Small intestine (tissue), 7 donors: ENCODE data around the gene THSD4. TPM values are rescaled to one million over a fixed set of nuclear protein-coding genes. Genes with fewer than 3 reads are reported as not detected.
A peak's percentile ranks its signal among the peaks of the same experiment; 100 is the strongest.

Experiments used
- DNase-seq, 2 donors: peaks; one replicate each; pipeline versions ENCODE4 v3.0.0 to v3.0.0-alpha.2; 2013
- FAIRE-seq: peaks from 2 replicates; lab custom pipeline; 2012; peaks lifted over from hg19 to GRCh38; lab: Jason Lieb, UNC
- H3K27ac ChIP-seq, 3 donors: one replicate each; pipeline ENCODE4 v1.5.1; 2013; ENCODE audit warnings: low read length in 2 of 3, mild to moderate bottlenecking in 2 of 3, control low read depth in 1 of 3, inconsistent platforms in 1 of 3, low read depth in 1 of 3, moderate library complexity in 1 of 3
- H3K27me3 ChIP-seq, 3 donors: one replicate each; pipeline ENCODE4 v1.6.1; 2013; ENCODE audit warnings: low read length in 3 of 3, inconsistent platforms in 1 of 3; ENCODE audit not compliant: control insufficient read depth in 3 of 3, insufficient read depth in 3 of 3
- H3K36me3 ChIP-seq, 3 donors: one replicate each; pipeline ENCODE4 v1.6.1; 2013; ENCODE audit warnings: low read length in 3 of 3, inconsistent platforms in 1 of 3, low read depth in 1 of 3, mild to moderate bottlenecking in 1 of 3, moderate library complexity in 1 of 3; ENCODE audit not compliant: control insufficient read depth in 3 of 3, insufficient read depth in 2 of 3
- H3K4me1 ChIP-seq, 3 donors: one replicate each; pipeline ENCODE4 v1.6.1; 2013; ENCODE audit warnings: low read length in 2 of 3, inconsistent platforms in 1 of 3, low read depth in 1 of 3, mild to moderate bottlenecking in 1 of 3, moderate library complexity in 1 of 3; ENCODE audit not compliant: control insufficient read depth in 3 of 3, insufficient read depth in 2 of 3
- H3K4me3 ChIP-seq, 3 donors: one replicate each; pipeline ENCODE4 v1.5.1; 2013; ENCODE audit warnings: low read length in 3 of 3, control low read depth in 1 of 3, inconsistent platforms in 1 of 3, low read depth in 1 of 3, mild to moderate bottlenecking in 1 of 3, moderate library complexity in 1 of 3
- H3K9me3 ChIP-seq, 2 donors: one replicate each; pipeline ENCODE4 v1.6.1; 2013; ENCODE audit warnings: low read depth in 1 of 2, low read length in 1 of 2; ENCODE audit not compliant: control insufficient read depth in 2 of 2, insufficient read depth in 1 of 2
- WGBS, 3 donors: extraction: QIAGEN DNeasy Blood & Tissue Kit; methylation state at CpG; one replicate each; pipeline ENCODE4 v1.1.7; 2013; 5-methylcytosine and 5-hydroxymethylcytosine counted together
- polyA plus RNA-seq, 4 donors: library from polyadenylated mRNA; stranded (reverse) in 3 of 4; unstranded in 1 of 4; fragments of 200-250 nt in 3 of 4; fragments of 120-200 nt in 1 of 4; gene quantifications; one replicate each; pipeline versions ENCODE4 v1.2.1 to v1.2.3, GENCODE V29; 2013
- donor health status: healthy with polysubstance abuse.
- donor health status: control.
- donor health status: control.
- donor health status: Bipolar disorder and iron deficiency.
- donor health status: healthy.

Gene THSD4
- polyA plus RNA-seq, 4 donors, result 3.6 to 14.4 (median 9.7) TPM

- Histone ChIP-seq H3K9me3 (peaks cover 0 to 4% of the 10 kb centered on the region in 2 donors), H3K27ac (no peak overlapping the region), H3K4me1 (peaks cover 0 to 7% (median 4%) of the 10 kb centered on the region in 3 donors), H3K4me3 (no peak overlapping the region), H3K36me3 (no peaks in the 10 kb centered on the region), H3K27me3 (no peaks in the 10 kb centered on the region)
- DNase-seq (no peak), FAIRE-seq (no peak)
- 84 to 87% (median 87%) methylated on average over 4 of the region's 4 CpGs for WGBS, 3 donors
Measured at GRCh38 chr15:71508081-71508682, 392.9 kb downstream of the THSD4 start.

- Histone ChIP-seq H3K27me3 (no peaks in the 10 kb centered on the region), H3K4me3 (no peak overlapping the region), H3K36me3 (no peaks in the 10 kb centered on the region), H3K27ac (no peak overlapping the region), H3K4me1 (peaks cover 0 to 7% (median 4%) of the 10 kb centered on the region in 3 donors), H3K9me3 (peaks cover 0 to 4% of the 10 kb centered on the region in 2 donors)
- DNase-seq, result peak in 1 of 2 donors; percentile 29
- no peak for FAIRE-seq
- WGBS, 3 donors, result 44 to 65% (median 52%) methylated on average over 1 of the region's 1 CpG
Measured at GRCh38 chr15:71509139-71509538, 393.9 kb downstream of the THSD4 start.

GRCh38 chr15:71510763-71511162 is 395.5 kb downstream of the THSD4 start:
- whole genome bisulfite sequencing, 3 donors, result 81 to 90% (median 87%) methylated on average over 6 of the region's 6 CpGs
- peaks cover 0 to 4% of the 10 kb centered on the region in 2 donors for H3K9me3 ChIP-seq
- DNase-seq (no peak), FAIRE-seq (no peak)
- H3K4me1 ChIP-seq, result peaks cover 0 to 16% (median 4%) of the 10 kb centered on the region in 3 donors
- no peak overlapping the region for H3K4me3 ChIP-seq
- no peaks in the 10 kb centered on the region for H3K27me3 ChIP-seq
- H3K36me3 ChIP-seq, result no peaks in the 10 kb centered on the region
- no peak overlapping the region for H3K27ac ChIP-seq

- 52 to 59% (median 55%) methylated on average over 15 of the region's 15 CpGs for WGBS, 3 donors
- no peak for FAIRE-seq
Measured at GRCh38 chr15:71511796-71512681, 396.8 kb downstream of the THSD4 start.

GRCh38 chr15:71512682-71513006 is 397.4 kb downstream of the THSD4 start:
- Histone ChIP-seq H3K4me3 (no peak overlapping the region), H3K27ac (no peak overlapping the region), H3K36me3 (no peaks in the 10 kb centered on the region), H3K27me3 (no peaks in the 10 kb centered on the region), H3K9me3 (no peaks in the 10 kb centered on the region), H3K4me1 (peaks cover 0 to 20% (median 4%) of the 10 kb centered on the region in 3 donors)
- 70 to 93% (median 75%) methylated on average over 3 of the region's 3 CpGs for WGBS, 3 donors
- no peak for FAIRE-seq
- DNase-seq, result no peak

More at GRCh38 chr15:71511796-71512681, 396.8 kb downstream of the THSD4 start:
- no peak overlapping the region for H3K27ac ChIP-seq
- H3K4me1 ChIP-seq, result peaks cover 0 to 20% (median 4%) of the 10 kb centered on the region in 3 donors
- H3K27me3 ChIP-seq, result no peaks in the 10 kb centered on the region
- no peaks in the 10 kb centered on the region for H3K9me3 ChIP-seq
- H3K36me3 ChIP-seq, result no peaks in the 10 kb centered on the region
- peak in 1 of 2 donors; percentile 37 for DNase-seq
- no peak overlapping the region for H3K4me3 ChIP-seq

- DNase-seq (peak; percentile 31 to 74), FAIRE-seq (no peak)
- Histone ChIP-seq H3K27me3 (no peaks in the 10 kb centered on the region), H3K27ac (peak overlapping the region in 1 of 3 donors; percentile 16), H3K36me3 (no peaks in the 10 kb centered on the region), H3K9me3 (no peaks in the 10 kb centered on the region), H3K4me1 (peaks cover 0 to 20% (median 4%) of the 10 kb centered on the region in 3 donors), H3K4me3 (no peak overlapping the region)
- WGBS, 3 donors, result 18 to 55% (median 36%) methylated on average over 10 of the region's 10 CpGs
Measured at GRCh38 chr15:71515375-71516186, 400.3 kb downstream of the THSD4 start.

GRCh38 chr15:71517751-71518150 is 402.5 kb downstream of the THSD4 start:
- H3K36me3 ChIP-seq, result no peaks in the 10 kb centered on the region
- H3K27ac ChIP-seq, result no peak overlapping the region
- FAIRE-seq, result no peak
- DNase-seq, result no peak
- H3K9me3 ChIP-seq, result no peaks in the 10 kb centered on the region
- no peaks in the 10 kb centered on the region for H3K27me3 ChIP-seq
- no peak overlapping the region for H3K4me3 ChIP-seq
- peaks cover 0 to 14% (median 0%) of the 10 kb centered on the region in 3 donors for H3K4me1 ChIP-seq

GRCh38 chr15:71518661-71519060 is 403.4 kb downstream of the THSD4 start:
- WGBS, 3 donors, result 86 to 91% (median 89%) methylated on average over 2 of the region's 2 CpGs
- no peak for DNase-seq
- no peak for FAIRE-seq
- Histone ChIP-seq H3K27me3 (no peaks in the 10 kb centered on the region), H3K4me3 (no peak overlapping the region), H3K27ac (no peak overlapping the region), H3K9me3 (no peaks in the 10 kb centered on the region), H3K36me3 (no peaks in the 10 kb centered on the region), H3K4me1 (peaks cover 0 to 14% (median 0%) of the 10 kb centered on the region in 3 donors)
